ENCODE measurements around the gene CMTM8. TPM values are rescaled to one million over a fixed set of nuclear protein-coding genes. Genes with fewer than 3 reads are reported as not detected.

CMTM8 gene
- total and polyA plus RNA-seq, 12 donors, result 2.1 to 8.4 (median 3.5) TPM

GRCh38 chr3:32208447-32208846 lies 30.0 kb upstream of the CMTM8 start:
- TF ChIP-seq, protein P1, sequence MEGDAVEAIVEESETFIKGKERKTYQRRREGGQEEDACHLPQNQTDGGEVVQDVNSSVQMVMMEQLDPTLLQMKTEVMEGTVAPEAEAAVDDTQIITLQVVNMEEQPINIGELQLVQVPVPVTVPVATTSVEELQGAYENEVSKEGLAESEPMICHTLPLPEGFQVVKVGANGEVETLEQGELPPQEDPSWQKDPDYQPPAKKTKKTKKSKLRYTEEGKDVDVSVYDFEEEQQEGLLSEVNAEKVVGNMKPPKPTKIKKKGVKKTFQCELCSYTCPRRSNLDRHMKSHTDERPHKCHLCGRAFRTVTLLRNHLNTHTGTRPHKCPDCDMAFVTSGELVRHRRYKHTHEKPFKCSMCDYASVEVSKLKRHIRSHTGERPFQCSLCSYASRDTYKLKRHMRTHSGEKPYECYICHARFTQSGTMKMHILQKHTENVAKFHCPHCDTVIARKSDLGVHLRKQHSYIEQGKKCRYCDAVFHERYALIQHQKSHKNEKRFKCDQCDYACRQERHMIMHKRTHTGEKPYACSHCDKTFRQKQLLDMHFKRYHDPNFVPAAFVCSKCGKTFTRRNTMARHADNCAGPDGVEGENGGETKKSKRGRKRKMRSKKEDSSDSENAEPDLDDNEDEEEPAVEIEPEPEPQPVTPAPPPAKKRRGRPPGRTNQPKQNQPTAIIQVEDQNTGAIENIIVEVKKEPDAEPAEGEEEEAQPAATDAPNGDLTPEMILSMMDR (IDR thresholded peaks at IDR 0.05), result no peak
- H3K9me3 ChIP-seq, result no peaks in the 10 kb centered on the region

DNA sequence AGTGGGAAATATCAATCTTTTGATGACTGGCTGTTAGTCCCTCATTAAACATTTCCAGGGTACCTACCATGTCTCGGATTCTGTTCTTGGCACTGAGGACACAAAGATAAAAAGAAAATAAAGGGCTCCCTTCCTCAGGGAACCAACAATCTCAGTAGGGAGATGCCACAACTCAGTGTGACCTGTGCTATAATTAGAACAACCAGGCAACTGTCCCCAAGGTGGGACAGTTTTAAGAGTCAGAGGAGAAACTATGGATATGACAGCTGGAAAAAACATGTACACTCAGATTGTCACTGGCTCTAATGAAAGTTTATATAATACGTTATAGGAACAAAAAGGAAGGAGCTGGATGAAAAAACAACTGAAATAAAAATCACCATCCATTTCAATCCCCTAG lies 23.3 kb upstream of the CMTM8 start:
- peak in 1 of 8 donors; percentile 50 for ATAC-seq
- intact Hi-C loops (cut with DNase I), result no loop called here
- DNase-seq, result no peak
- Histone ChIP-seq H3K27me3 (no peaks in the 10 kb centered on the region), H3K27ac (no peak overlapping the region), H3K9me3 (peaks cover 0 to 13% (median 5%) of the 10 kb centered on the region in 11 donors), H3K4me3 (no peak overlapping the region), H3K36me3 (no peaks in the 10 kb centered on the region), H3K4me1 (no peaks in the 10 kb centered on the region)
- 66 to 68% methylated on average over 2 of the region's 2 CpGs for WGBS, 2 donors
- TF ChIP-seq, protein P1 (IDR thresholded peaks at IDR 0.05), result no peak

More at GRCh38 chr3:32208447-32208846, 30.0 kb upstream of the CMTM8 start:
- Histone ChIP-seq H3K27me3 (no peaks in the 10 kb centered on the region), H3K4me3 (no peak overlapping the region), H3K27ac (no peak overlapping the region), H3K36me3 (no peaks in the 10 kb centered on the region), H3K4me1 (peaks cover 0 to 6% (median 0%) of the 10 kb centered on the region in 9 donors)
- ATAC-seq (no peak), DNase-seq (no peak)
- intact Hi-C loops (cut with DNase I), result no loop called here
- WGBS, 2 donors, result 92 to 93% methylated on average over 4 of the region's 4 CpGs

- intact Hi-C loops (cut with DNase I), result no loop called here
- H3K36me3 ChIP-seq, result no peaks in the 10 kb centered on the region
- no peaks in the 10 kb centered on the region for H3K27me3 ChIP-seq
- no peaks in the 10 kb centered on the region for H3K4me1 ChIP-seq
- peaks cover 0 to 13% (median 5%) of the 10 kb centered on the region in 11 donors for H3K9me3 ChIP-seq
- ATAC-seq (no peak), DNase-seq (no peak)
- no peak overlapping the region for H3K27ac ChIP-seq
- TF ChIP-seq, protein P1 (IDR thresholded peaks at IDR 0.05), result no peak
- no peak overlapping the region for H3K4me3 ChIP-seq
- 65 to 67% methylated on average over 10 of the region's 10 CpGs for WGBS, 2 donors
Measured at GRCh38 chr3:32216172-32216783, 22.2 kb upstream of the CMTM8 start.

DNA sequence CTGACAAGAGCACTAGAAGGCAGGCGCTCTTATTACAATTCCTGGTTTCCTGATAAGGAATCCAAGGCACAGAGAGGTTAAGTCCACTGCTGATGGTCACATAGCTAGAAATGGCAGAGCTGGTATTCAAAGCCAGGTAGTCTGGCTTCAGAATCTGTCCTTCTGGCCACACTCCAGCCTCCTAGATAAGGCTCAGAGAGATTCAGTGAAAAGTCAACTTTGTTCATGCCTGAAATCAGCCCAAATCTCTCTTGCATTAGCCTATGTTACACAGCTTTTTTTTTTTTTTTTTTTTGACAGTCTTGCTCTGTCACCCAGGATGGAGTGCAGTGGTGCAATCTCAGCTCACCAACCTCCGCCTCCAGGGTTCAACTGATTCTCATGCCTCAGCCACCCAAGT lies 21.1 kb upstream of the CMTM8 start:
- TF ChIP-seq, protein P1 (IDR thresholded peaks at IDR 0.05), result no peak
- Histone ChIP-seq H3K4me1 (peaks cover 0 to 6% (median 0%) of the 10 kb centered on the region in 9 donors), H3K4me3 (no peak overlapping the region), H3K27ac (no peak overlapping the region), H3K36me3 (no peaks in the 10 kb centered on the region), H3K9me3 (peaks cover 0 to 13% (median 5%) of the 10 kb centered on the region in 11 donors), H3K27me3 (no peaks in the 10 kb centered on the region)
- 95 to 96% methylated on average over 2 of the region's 2 CpGs for WGBS, 2 donors
- intact Hi-C loops (cut with DNase I), result no loop called here
- no peak for ATAC-seq
- DNase-seq, result no peak

Measured in heart right ventricle (tissue), 16 donors.